Nephron progenitor cell (in vitro differentiated cells): ENCODE results near the gene MYBPHL.

ENCODE experiments used
- DNase-seq: peaks from one replicate; pipeline ENCODE4 v3.0.0; 2021
- H3K27ac Mint-ChIP-seq: 2 replicates; pipeline ENCODE4 v1.8.0; 2021; ENCODE audit warnings: mild to moderate bottlenecking, moderate library complexity, mixed read lengths
- H3K27me3 Mint-ChIP-seq: 2 replicates; pipeline ENCODE4 v1.8.0; 2021; ENCODE audit warnings: mild to moderate bottlenecking, low read depth, mixed read lengths; ENCODE audit not compliant: poor library complexity
- H3K36me3 Mint-ChIP-seq: 2 replicates; pipeline ENCODE4 v1.8.0; 2021; ENCODE audit warnings: low read depth, mixed read lengths
- H3K4me1 Mint-ChIP-seq: 2 replicates; pipeline ENCODE4 v1.8.0; 2021; ENCODE audit warnings: mixed read lengths
- H3K4me3 Mint-ChIP-seq: 2 replicates; pipeline ENCODE4 v1.8.0; 2021; ENCODE audit warnings: mild to moderate bottlenecking, moderate library complexity, mixed read lengths
- H3K9me3 Mint-ChIP-seq: 2 replicates; pipeline ENCODE4 v1.8.0; 2021; ENCODE audit warnings: mild to moderate bottlenecking, moderate library complexity, mixed read lengths
- CTCF ChIP-seq: fragments of 200-600 bp; sonication (generic); IDR thresholded peaks from 2 replicates; pipeline ENCODE4 v1.5.0; 2021; ENCODE audit warnings: antibody characterized with exemption

Gene MYBPHL

GRCh38 chr1:109295712-109296415, 10.9 kb downstream of the MYBPHL start:
- H3K27me3 Mint-ChIP-seq: peaks cover 23% of the 10 kb centered on the region
- DNase-seq: no peak
- TF ChIP-seq CTCF: no peak
- H3K4me3 Mint-ChIP-seq: no peak overlapping the region
- H3K4me1 Mint-ChIP-seq: peaks cover 29% of the 10 kb centered on the region
- H3K9me3 Mint-ChIP-seq: no peaks in the 10 kb centered on the region
- no peaks in the 10 kb centered on the region for H3K36me3 Mint-ChIP-seq
- no peak overlapping the region for H3K27ac Mint-ChIP-seq

DNA sequence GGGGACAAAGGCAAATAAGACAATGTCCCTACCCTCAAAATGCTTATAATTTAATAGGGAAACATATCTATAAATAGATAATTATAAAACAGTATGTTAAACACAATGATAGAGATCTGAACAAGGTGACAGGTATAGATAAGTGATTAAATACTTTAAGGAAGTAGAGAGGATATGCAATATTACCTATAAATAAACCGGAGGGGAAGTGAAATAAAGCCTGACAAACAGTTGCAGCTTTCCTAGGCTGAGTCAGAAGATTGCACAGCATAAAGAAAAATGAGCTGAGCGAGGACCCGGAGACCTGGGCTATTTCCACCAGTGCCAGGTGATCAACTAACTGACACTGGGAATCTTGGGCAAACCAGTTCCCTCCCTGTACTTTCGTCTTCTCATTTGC, 12.3 kb downstream of the MYBPHL start:
- Mint-ChIP-seq H3K27me3 (peaks cover 19% of the 10 kb centered on the region), H3K4me1 (peaks cover 18% of the 10 kb centered on the region), H3K27ac (no peak overlapping the region), H3K36me3 (no peaks in the 10 kb centered on the region), H3K9me3 (no peaks in the 10 kb centered on the region), H3K4me3 (no peak overlapping the region)
- TF ChIP-seq CTCF: no peak
- no peak for DNase-seq

DNA sequence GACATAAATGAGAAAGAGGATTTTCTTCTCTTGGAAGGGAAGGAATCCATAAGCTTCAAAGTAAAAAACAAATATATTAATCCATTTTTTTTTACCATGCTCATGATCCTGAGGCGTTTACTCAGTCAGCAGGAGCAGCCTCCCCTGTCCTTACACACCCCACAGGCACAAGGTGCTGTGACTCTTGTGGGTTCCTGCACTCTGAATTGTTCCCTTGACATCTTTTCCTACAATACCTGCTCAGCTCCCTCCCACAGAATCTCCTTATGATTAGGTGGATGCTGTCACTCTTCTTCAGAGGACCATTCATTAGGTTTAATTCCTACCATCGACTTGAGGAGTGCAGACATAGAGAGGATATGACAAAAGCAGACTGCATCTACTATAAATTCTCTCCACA, 13.8 kb downstream of the MYBPHL start:
- peaks cover 23% of the 10 kb centered on the region for H3K27me3 Mint-ChIP-seq

GRCh38 chr1:109292364-109292763, 14.4 kb downstream of the MYBPHL start:
- no peaks in the 10 kb centered on the region for H3K36me3 Mint-ChIP-seq
- H3K27me3 Mint-ChIP-seq: peaks cover 27% of the 10 kb centered on the region
- peaks cover 4% of the 10 kb centered on the region for H3K4me1 Mint-ChIP-seq

More for the DNA sequence above, 13.8 kb downstream of the MYBPHL start:
- Mint-ChIP-seq H3K9me3 (no peaks in the 10 kb centered on the region), H3K36me3 (no peaks in the 10 kb centered on the region), H3K4me1 (peaks cover 4% of the 10 kb centered on the region), H3K4me3 (no peak overlapping the region), H3K27ac (peak overlapping the region; percentile 25)
- no peak for DNase-seq
- TF ChIP-seq CTCF: no peak

DNA sequence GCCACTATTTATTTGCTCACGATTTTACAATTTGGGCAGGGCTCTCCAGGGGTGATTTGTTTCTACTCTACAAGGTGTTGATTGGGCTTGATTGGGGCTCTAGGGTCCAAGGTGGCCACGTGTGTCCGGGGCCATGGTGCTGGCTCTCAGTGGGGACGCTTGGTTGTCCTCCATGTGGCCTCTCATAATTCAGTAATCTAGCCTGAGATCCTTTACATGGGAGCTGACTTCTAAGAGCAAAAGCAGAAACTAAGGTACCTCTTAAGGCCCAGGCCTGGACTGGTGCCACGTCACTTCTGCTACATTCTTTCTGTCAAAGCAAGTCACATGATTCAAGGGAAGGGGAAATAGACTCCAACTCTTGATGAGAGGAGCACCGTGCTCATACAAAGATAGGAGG, 15.8 kb downstream of the MYBPHL start:
- DNase-seq: no peak
- peaks cover 27% of the 10 kb centered on the region for H3K27me3 Mint-ChIP-seq

More at GRCh38 chr1:109292364-109292763, 14.4 kb downstream of the MYBPHL start:
- Mint-ChIP-seq H3K27ac (peak overlapping the region; percentile 25), H3K9me3 (no peaks in the 10 kb centered on the region), H3K4me3 (no peak overlapping the region)
- TF ChIP-seq CTCF: no peak
- DNase-seq: no peak

More for the DNA sequence above, 15.8 kb downstream of the MYBPHL start:
- H3K36me3 Mint-ChIP-seq: no peaks in the 10 kb centered on the region
- H3K9me3 Mint-ChIP-seq: peaks cover 4% of the 10 kb centered on the region
- peaks cover 4% of the 10 kb centered on the region for H3K4me1 Mint-ChIP-seq
- H3K4me3 Mint-ChIP-seq: no peak overlapping the region
- TF ChIP-seq CTCF: no peak
- H3K27ac Mint-ChIP-seq: no peak overlapping the region
